HepG2 (cell line): Measurements from ENCODE around the gene GJC1. TPM values are rescaled to one million over a fixed set of nuclear protein-coding genes. Genes with fewer than 3 reads are reported as not detected.

Source experiments
- BORCS8-MEF2B ChIP-seq: sonication (generic); formaldehyde crosslinking; IDR thresholded peaks from 2 replicates; pipeline ENCODE4 v1.8.0; 2022; ENCODE audit warnings: mild to moderate bottlenecking, missing genetic modification reagents
- CENPT ChIP-seq: sonication (generic); formaldehyde crosslinking; IDR thresholded peaks from 2 replicates; pipeline ENCODE4 v1.8.0; 2022; ENCODE audit warnings: low read depth, mild to moderate bottlenecking, moderate library complexity, missing genetic modification reagents
- CREB1 ChIP-seq, 2 experiments: fragments of 450-650 bp in 1 of 2; IDR thresholded peaks; 2 replicates each; pipeline ENCODE4 v1.6.1; 2016 to 2017; ENCODE audit warnings: control low read depth in 1 of 2, mild to moderate bottlenecking in 1 of 2, missing compliant biosample characterization in 1 of 2, missing genetic modification characterization in 1 of 2
- CTCF ChIP-seq: sonication (generic); formaldehyde crosslinking; IDR thresholded peaks from 2 replicates; pipeline ENCODE4 v1.5.0; 2020; ENCODE audit warnings: mild to moderate bottlenecking, missing genetic modification reagents, moderate library complexity
- GLI4 ChIP-seq: sonication (generic); formaldehyde crosslinking; IDR thresholded peaks from 2 replicates; pipeline ENCODE4 v1.5.1; 2020; ENCODE audit warnings: missing genetic modification reagents, mild to moderate bottlenecking, moderate library complexity, borderline replicate concordance
- HHEX ChIP-seq: IDR thresholded peaks from 2 replicates; pipeline ENCODE4 v1.6.1; 2016; ENCODE audit warnings: control low read depth
- IKZF4 ChIP-seq: sonication (generic); formaldehyde crosslinking; IDR thresholded peaks from 2 replicates; pipeline ENCODE4 v1.5.1; 2020; ENCODE audit warnings: borderline replicate concordance, mild to moderate bottlenecking, low read depth, missing genetic modification reagents; ENCODE audit errors: not compliant biosample characterization
- IRF2 ChIP-seq: IDR thresholded peaks from 2 replicates; pipeline ENCODE4 v1.6.1; 2018; ENCODE audit warnings: missing genetic modification reagents, missing compliant biosample characterization
- KAT2B ChIP-seq: fragments of 150-350 bp; IDR thresholded peaks from 2 replicates; pipeline ENCODE4 v1.6.1; 2014; ENCODE audit warnings: low read depth, low read length, borderline replicate concordance
- LBX2 ChIP-seq: sonication (generic); formaldehyde crosslinking; IDR thresholded peaks from 2 replicates; pipeline ENCODE4 v1.5.0; 2020; ENCODE audit warnings: missing genetic modification reagents, mild to moderate bottlenecking, borderline replicate concordance
- NCOA5 ChIP-seq: sonication (generic); formaldehyde crosslinking; IDR thresholded peaks from 2 replicates; pipeline ENCODE4 v1.4.0; 2020; ENCODE audit warnings: missing genetic modification reagents
- SALL1 ChIP-seq: sonication (generic); formaldehyde crosslinking; IDR thresholded peaks from 2 replicates; pipeline ENCODE4 v1.8.0; 2022; ENCODE audit warnings: mild to moderate bottlenecking, missing genetic modification reagents
- TIGD3 ChIP-seq: sonication (generic); formaldehyde crosslinking; IDR thresholded peaks from 2 replicates; pipeline ENCODE4 v1.5.1; 2020; ENCODE audit warnings: mild to moderate bottlenecking, missing genetic modification reagents, borderline replicate concordance
- TOPORS ChIP-seq: sonication (generic); formaldehyde crosslinking; IDR thresholded peaks from 2 replicates; pipeline ENCODE4 v1.8.0; 2023; ENCODE audit warnings: mild to moderate bottlenecking, missing genetic modification reagents
- TRIM22 ChIP-seq: fragments of 450-650 bp; IDR thresholded peaks from 2 replicates; pipeline ENCODE4 v1.6.1; 2017
- ZGPAT ChIP-seq: IDR thresholded peaks from 2 replicates; pipeline ENCODE4 v1.6.1; 2016; ENCODE audit warnings: mild to moderate bottlenecking
- ZNF329 ChIP-seq: sonication (generic); formaldehyde crosslinking; IDR thresholded peaks from 2 replicates; pipeline ENCODE4 v1.9.0; 2021; ENCODE audit warnings: low read depth, mild to moderate bottlenecking, missing genetic modification reagents
- ZNF747 ChIP-seq: sonication (generic); formaldehyde crosslinking; IDR thresholded peaks from 2 replicates; pipeline ENCODE4 v1.8.1; 2023; ENCODE audit warnings: missing genetic modification reagents, mild to moderate bottlenecking, borderline replicate concordance
- ZNF800 ChIP-seq: sonication (generic); formaldehyde crosslinking; IDR thresholded peaks from 2 replicates; pipeline ENCODE4 v1.4.0; 2020; ENCODE audit warnings: missing genetic modification reagents
- ZNF879 ChIP-seq: sonication (generic); formaldehyde crosslinking; IDR thresholded peaks from 2 replicates; pipeline ENCODE4 v1.8.1; 2023; ENCODE audit warnings: missing genetic modification reagents
- polyA plus RNA-seq, 8 experiments: library from polyadenylated mRNA; depleted of rRNA in 3 of 8; stranded (reverse) in 7 of 8; unstranded in 1 of 8; fragments of >200 nt; fragmentation: Illumina TruSeq in 4 of 8; extraction: Trizol in 4 of 8; gene quantifications; 2 replicates each; pipeline versions ENCODE4 v1.2.1 to v1.2.3, GENCODE V29; 2011 to 2016; ENCODE audit warnings: low read depth in 4 of 8, missing spikeins in 1 of 8, mixed read lengths in 1 of 8; ENCODE audit not compliant: insufficient read depth in 1 of 8
- total RNA-seq, 5 experiments: library from RNA; depleted of rRNA; stranded (reverse); fragments of >200 nt; fragmentation: Illumina TruSeq; extraction: Trizol; gene quantifications; 2 replicates each; pipeline ENCODE4 v1.2.3, GENCODE V29; 2016; ENCODE audit warnings: low read depth in 1 of 5

Gene GJC1
- total and polyA plus RNA-seq, 2 of the 13 experiments (the other 11 are each of a cell fraction or from before 2014, with no cell fraction given) = 1.7 TPM

GRCh38 chr17:44779211-44780025 is 50.7 kb downstream of the GJC1 start (continued):
- TF ChIP-seq CTCF (CRISPR knock-in tag) (peak; percentile 96), HHEX (CRISPR knock-in tag) (no peak), NCOA5 (CRISPR knock-in tag) (no peak), BORCS8-MEF2B (peak; percentile 36; the same call in 1 of the 2 replicates), SALL1 (CRISPR knock-in tag) (peak; percentile 46; the same call in 1 of the 2 replicates), IRF2 (CRISPR knock-in tag) (peak; percentile 56), CENPT (no peak), KAT2B (no peak), ZNF329 (CRISPR knock-in tag) (no peak), ZGPAT (CRISPR knock-in tag) (peak; percentile 66), IKZF4 (CRISPR knock-in tag) (no peak), TRIM22 (no peak), LBX2 (CRISPR knock-in tag) (0 out of 2 replicates have a peak, but pooled peaks have one; percentile 42), GLI4 (CRISPR knock-in tag) (no peak), ZNF800 (CRISPR knock-in tag) (no peak), ZNF747 (CRISPR knock-in tag) (no peak), ZNF879 (CRISPR knock-in tag) (no peak), TOPORS (CRISPR knock-in tag) (no peak), CREB1 (IDR thresholded peaks at IDR 0.05) (peak; percentile 94), CREB1 (CRISPR knock-in tag; IDR thresholded peaks at IDR 0.05) (peak; percentile 94), TIGD3 (no peak)
